GM19372 (cell line): Measurements from ENCODE around the gene B3GNT7.
A peak's percentile ranks its signal among the peaks of the same experiment; 100 is the strongest.
"Not testable (repeated sequence)": the region's sequence is repeated elsewhere in the genome, so short reads cannot be mapped to it uniquely, and the experiment has no call there.

Source experiments
- ATAC-seq: cut with Tn5 transposase; IDR thresholded peaks from one replicate; pipeline ENCODE4 v1.9.1; 2021; ENCODE audit warnings: mild to moderate bottlenecking, low read depth, moderate library complexity; ENCODE audit not compliant: unreplicated experiment

B3GNT7 gene, protein sequence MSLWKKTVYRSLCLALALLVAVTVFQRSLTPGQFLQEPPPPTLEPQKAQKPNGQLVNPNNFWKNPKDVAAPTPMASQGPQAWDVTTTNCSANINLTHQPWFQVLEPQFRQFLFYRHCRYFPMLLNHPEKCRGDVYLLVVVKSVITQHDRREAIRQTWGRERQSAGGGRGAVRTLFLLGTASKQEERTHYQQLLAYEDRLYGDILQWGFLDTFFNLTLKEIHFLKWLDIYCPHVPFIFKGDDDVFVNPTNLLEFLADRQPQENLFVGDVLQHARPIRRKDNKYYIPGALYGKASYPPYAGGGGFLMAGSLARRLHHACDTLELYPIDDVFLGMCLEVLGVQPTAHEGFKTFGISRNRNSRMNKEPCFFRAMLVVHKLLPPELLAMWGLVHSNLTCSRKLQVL

DNA sequence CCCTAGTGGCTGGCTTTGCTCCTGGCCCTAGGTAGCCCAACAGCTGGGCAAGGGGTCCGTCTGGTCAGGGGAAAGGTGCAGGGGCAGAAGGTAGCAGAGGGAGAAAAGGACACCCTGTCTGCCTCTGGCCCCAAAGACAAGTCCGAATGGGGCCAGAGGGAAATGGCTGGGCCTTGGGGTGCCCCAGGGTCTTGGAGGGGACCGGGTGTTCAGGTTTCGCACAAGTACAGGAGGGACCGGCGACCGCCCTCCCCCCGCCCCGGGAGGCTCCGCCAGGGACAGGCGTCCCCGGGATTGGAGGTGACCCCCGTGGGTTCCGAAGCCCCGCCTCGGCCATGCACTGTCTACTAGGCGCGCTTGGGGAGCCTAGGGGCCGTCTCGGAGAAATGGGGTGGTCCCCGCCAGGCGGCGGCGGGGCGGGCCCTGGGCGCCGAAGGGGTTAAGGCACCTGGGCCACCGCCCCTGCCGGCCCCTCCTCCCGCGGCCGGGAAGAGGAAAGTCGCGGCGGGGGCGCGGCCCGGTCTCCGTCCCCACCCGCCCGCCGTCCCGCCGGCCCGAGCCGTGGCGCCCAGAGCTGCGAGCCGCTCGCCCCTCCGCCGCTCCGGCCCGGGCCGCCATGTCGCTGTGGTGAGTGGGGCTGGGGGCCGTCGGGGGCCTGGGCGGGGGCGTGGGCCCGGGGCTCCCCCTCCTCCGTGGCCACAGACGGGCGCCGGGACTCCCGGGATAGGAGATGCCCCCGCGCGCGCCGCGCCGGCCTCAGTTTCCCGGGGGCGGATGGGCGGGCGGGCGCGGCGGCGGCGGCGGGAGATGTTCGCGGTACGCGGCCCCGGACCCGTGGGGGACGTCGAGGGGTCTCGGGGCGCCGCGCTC, at the start of gene B3GNT7:
TSS of gene B3GNT7 (plus strand) at position 523 of the 870 bp plus-strand sequence. CDS start at position 617, 94 bp downstream.
- ATAC-seq = peak; percentile 30

DNA sequence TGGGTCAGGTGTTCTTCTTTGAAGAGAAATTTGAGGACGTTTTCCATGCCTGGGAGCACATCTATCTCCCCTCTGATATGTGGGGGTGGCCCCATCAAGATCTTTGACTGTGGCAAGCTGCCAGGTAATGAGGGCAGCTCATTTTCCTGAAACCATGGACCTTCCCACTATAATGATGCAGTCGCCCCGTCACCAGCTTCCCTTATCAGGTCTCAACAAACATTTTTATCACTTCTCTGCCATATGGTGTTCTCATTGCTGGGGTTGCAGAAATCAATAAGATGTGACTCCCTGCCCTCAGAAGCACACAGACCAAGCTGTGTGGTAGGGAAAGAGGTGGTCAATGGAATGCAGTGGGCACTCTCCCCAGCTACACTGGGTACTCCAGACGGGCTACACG, 48.4 kb upstream of the B3GNT7 start:
- no peak for ATAC-seq

DNA sequence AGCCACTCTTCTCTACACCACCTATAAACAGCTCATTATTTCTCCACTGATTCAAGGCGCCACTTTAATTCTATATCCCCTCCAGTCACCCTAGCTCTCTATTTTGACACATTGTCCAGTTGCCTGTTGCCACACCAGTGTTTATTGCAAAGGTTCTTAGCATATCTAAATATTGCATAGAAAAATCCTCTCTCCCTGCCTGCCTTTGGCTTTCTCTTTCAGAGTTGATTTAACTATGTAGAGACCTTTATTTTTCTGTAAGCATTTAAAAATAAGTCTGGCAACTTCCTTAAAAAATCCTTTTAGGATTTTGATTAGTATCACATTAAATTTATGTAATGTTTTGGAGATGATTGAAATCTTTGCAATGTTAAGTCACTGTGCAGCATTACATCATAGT, 47.9 kb upstream of the B3GNT7 start:
- ATAC-seq = no peak

DNA sequence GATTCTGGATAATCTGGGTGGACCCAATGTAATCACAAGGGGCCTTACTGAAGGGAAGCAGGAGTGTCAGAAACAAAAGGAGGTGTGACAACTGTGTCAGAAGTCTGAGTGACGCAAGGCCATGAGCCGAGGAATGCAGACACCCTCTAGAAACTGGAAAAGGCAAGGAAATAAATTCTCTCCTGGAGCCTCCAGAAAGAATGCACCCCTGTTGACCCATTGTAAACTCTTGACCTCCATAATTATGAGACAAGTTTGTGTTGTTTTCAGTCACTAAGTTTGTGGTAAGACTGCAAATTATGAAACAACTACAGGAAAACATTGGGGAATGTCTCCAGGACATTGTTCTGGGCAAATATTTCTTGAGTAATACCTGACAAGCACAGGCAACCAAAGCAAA, 47.3 kb upstream of the B3GNT7 start:
- no peak for ATAC-seq

DNA sequence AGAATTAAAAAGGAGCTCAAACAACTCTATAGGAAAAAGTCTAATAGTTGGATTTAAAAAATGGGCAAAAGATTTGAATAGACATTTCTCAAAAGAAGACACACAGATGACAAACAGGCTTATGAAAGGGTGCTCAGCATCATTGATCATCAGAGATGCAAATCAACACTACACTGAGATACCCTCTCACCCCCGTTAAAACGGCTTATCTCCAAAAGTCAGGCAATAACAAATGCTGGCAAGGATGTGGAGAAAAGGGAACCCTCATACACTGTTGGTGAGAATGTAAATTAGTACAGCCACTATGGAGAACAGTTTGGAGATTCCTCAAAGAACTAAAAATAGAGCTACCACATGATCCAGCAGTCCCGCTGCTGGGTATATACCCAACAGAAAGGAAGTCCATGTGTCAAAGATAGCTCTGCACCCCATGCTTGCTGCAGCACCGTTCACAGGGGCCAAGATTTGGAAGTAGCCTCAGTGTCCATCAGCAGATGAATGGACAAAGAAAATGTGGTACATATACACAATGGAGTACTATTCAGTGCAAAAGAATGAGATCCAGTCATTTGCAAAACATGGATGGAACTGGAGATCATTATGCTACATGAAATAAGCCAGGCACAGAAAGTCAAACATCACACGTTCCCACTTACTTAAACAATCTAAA, 46.7 kb upstream of the B3GNT7 start:
- ATAC-seq = no peak

DNA sequence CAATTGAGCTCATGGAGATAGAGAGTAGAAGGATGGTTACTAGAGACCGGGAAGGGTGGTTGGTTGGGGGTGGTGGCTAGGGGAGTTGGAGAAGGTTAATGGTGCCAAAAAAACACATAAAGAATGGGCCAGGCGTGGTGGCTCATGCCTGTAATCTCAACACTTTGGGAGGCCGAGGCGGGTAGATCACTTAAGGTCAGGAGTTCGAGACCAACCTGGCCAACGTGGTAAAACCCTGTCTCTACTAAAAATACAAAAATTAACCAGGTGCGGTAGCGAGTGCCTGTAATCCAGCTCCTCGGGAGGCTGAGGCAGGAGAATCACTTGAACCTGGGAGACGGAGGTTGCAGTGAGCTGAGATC, 46.2 kb upstream of the B3GNT7 start:
- ATAC-seq = not testable (repeated sequence)

DNA sequence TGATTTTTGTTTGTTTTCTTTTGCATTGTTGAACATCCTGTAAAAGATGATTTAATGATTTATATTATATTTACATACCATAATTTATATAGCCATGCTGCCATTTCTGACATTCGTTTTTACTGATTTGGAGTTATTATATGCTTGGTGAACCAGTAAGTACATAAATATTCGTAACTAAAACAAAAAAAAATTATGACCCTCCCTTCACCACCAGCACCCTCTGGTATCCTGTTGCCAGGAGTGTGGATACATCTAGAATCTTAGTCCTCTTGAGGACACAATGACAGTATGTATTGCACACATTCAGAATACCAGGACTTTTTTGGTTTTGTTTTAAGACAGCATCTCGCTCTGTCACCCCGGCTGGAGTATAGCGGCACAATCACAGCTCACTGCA, 43.9 kb upstream of the B3GNT7 start:
- ATAC-seq = no peak

DNA sequence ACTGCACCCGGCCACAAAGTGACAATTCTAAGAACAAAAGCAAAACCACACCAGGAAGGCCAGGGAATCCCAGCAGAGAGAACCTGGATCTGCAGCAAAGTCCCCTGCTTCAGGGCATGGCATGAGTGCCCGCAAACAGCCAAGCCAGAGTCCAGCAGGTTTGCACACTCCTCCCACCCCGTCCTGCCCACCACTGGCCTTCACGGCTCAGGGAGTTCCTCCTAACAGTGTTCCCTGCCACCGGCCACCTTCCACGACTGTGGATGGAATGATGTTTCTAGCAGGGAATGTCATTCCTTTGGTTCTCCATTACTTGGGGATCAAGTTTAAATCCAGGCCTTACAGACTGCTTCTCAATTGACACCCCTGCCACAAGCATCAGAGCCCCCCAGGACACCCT, 42.0 kb upstream of the B3GNT7 start:
- no peak for ATAC-seq

DNA sequence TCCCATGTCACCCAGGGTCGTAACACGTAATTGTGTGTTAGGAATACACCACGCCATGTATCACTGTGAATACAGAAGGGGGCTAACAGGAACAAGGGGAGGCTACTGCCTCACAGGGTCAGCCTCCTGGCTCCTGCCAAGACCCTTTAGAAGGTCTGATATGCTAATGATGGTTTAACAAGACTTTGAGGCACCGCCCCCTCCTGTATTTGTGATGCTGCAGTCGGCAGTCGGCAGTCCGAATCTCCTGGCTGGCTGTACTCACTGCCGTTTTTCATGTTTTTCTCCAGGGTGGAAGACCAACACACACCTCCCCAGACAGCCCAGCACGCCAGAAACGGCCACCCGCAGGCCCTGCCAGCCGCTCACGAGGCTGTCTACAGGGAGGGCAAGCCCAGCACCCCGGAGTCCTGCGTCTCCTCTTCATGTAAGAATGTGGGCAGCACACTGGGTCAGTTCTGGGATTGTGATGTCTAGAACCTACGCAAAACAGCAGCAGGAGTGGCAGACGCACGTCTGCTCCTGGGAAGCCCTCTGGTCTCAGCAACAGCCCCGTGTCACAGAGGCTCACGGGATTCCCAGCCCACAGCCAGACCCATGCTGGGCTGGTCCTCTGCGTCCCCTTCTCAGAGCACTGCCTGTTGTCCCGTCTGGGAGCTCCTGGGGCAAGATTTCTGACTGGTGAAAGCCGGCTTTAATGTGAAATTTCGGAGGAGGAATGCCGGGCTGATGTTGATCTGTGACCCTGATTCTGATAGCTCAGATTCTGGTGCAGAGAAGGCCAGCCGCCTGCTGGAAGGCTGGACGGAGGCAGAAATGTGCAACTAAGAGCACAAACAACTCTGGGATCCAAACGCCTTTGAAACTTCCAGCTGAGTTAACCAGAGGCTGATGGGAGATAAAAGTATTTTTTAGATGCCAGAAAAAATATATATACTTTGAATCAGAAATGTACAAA, 39.7 kb upstream of the B3GNT7 start:
- no peak for ATAC-seq

DNA sequence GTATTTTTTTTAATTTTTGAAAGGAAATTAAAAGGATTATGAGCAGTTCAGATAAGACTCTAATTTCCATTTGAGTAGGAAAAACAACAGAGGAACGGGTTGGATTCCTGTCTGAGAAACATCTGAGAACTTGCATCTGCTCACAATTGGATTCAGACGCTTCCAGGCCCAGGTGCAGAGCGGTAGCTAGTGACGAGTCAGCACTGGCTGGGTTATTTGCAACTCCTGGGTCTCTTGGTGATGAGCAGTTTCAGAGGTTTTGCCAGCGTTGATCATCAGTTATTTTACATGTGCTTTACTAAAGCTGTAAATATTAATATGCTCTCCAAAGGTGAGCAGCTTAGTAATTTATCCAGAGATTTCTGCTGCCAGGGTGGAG, 39.1 kb upstream of the B3GNT7 start:
- no peak for ATAC-seq

DNA sequence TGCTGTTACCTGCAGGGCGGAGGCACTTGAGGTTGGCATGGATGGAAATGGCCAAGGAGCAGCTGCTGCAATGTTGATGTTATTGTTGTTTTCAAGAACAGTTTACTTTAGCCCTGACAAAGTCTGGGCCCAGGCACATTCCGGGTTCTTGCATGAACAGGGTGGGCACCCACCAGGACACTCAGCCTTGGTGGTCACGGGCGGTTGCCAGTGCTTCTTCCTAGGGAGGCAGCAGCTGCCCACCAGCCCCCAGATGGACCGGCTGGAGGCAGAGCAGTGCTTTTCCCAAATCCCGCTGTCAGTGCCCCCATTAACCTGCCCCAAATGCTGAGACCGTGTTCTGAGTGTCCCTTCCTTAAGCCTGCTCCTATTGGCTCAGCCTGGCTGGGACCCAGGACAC, 38.5 kb upstream of the B3GNT7 start:
- ATAC-seq = no peak

DNA sequence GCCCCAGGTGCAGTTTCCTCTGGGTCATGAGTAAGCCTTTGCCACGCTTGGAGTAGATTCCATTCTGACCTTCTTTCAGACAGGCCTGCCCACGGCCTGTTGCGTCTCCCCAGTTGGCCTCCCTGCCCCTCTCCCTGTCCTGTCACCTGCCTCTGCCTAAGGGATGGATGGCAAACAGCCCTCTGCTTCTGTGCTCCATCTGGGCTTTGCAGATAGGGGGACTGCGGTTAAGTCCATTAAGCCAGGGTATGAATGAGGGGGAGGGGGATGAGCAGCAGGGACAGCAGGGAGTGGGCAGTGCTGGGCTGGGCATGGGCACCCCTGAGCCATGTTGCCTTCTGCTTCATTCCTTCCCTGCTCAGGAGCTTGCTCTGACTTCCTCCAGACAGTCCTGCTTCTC, 37.6 kb upstream of the B3GNT7 start:
- no peak for ATAC-seq

DNA sequence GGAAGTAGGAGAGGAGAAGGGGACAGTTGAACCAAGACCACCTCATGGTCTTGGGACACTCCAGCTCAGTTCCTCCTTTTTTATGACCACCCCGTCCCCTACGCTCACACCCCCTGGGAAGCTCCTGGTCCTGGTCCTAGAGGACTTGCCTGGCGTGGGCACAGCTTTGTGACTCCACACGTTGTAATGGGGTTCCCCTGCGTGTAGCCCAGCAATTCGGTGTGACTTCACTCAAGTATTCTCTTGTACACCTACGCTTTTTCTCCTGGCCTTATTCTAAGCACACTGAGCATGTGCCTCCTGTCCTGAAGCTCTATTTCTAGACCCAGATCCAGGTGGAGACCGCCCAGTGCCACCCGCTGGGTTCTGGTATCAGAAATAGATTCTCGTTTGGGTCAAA, 36.1 kb upstream of the B3GNT7 start:
- no peak for ATAC-seq

DNA sequence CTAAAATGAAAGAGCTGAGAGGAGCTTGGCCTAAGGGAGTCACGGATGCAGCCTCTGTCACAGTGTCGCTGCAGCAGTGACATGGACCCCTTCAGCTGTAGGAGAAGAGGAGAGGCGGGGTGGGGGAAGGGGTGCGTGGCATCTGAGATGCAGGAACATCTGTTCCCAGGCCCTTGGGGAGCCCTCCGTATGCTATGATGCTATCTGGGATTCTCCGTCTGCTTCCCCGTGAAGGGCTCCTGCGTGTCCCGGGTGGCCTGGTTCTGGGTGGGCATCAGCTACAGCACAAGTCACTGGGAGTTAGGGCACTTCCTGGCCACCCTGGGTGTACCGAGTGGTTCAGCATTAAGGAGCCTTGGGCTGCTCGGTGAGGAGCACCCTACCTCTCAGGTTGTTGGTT, 35.6 kb upstream of the B3GNT7 start:
- no peak for ATAC-seq

DNA sequence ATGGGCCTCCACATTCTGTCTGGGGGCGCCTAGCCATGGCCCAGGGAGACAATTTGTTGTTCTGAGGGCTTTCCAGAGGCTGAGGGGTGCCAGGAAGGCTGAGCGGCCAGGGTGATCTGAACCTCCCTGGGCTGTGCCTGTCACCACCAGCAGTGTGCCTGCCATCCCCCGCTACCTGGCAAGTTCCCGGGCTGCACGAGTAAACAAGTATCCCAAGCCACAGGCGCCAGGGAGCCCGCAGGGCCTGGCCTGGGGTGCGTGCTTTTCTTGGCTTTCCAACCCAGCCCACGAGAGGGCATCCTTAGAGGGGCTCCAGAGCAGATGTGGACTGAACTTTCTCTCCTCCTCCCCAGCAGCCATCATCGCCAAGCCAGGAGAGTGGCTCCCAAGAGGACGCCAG, 35.1 kb upstream of the B3GNT7 start:
- no peak for ATAC-seq

DNA sequence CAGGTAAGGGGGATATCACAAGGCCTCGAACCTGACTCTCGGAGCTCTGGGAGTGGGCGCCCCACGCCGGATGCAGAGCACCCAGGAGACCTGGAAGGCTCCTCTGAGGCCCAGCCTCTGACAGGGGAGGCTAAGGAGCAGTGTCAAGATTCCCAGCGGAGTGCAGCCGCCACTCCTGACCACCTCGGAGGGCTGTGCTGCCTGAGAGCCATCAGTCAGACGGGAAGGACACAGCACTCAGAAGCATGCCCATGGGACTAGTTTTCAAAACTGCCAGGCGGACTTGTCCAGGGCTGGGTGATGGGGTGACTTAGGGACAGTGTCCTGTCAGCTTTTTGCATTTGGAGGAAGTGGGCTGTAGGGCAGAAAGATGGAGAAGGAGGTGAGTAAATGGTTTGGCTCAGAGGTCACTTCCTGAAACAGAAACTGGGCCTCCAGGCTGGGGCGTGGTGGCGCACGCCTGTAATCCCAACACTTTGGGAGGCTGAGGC, 34.6 kb upstream of the B3GNT7 start:
- no peak for ATAC-seq

DNA sequence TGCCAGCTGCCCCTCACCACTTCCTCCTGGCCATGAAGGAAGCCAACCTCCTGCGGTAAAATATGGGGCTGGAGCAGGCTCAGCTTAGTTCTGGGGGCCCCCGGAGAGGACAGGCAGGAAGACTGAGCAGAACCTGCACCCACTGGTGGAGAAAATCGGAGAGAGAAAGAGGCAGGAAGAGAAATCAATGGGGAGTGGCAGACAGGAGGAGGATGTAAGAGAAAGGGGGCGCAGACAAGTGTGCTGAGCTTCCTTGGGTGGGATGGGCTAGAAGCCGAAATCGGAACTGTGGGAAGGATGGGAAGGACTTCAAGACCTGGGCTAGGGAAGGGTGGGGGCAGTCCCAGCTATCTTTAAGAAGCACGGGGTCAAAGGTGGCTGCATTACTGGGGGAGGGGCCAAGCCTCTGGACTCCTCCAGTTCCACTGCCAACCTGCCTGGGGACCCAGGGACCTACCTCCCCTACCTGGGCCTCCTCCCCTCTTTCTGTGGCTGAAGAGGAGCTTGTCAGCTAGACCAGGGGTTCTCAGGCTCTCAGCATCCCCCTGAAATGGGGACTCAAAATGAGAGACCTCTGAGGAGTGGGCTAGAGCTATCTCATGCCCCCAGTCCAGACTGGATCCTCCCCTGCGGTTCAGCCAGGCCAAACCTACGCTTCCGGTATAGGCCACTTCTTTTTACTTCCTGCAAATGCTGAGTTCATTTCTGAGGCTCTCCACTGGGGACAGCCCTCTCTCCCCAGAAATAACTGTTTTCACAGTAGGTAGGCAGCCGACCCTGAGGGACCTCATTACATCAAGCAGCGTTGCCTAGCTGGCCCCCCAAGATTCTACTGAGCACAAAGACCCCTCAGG, 33.6 kb upstream of the B3GNT7 start:
- ATAC-seq = peak; percentile 96

DNA sequence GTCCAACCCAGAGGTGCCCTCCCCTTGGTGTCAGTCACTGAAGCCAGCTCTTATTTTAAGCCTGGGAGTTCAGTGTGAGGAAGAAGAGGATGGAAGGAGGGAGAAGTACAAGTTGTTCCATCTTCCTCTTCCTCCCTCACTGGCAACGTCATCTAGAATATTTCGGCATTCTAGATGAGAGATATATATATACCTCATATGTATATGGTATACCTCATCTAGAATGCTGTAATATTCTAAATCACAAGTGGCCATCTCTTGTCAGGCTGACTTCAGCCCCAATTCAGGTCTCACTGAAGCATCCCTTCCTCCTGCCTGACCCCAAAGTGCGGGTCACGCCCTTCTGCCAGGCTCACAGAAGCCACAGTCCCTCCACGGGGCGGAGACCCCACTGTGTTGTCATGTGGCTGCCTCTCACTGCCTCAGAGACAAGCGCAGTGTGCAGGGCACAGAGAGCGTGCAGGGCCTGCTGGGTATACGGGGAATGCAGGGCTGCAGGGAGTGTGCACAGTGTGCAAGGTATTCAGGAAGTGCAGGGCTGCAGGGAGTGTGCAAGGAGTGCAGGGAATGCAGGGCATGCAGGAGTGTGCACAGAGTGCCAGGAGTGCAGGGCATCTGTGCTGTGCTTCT, 32.8 kb upstream of the B3GNT7 start:
- ATAC-seq = no peak

DNA sequence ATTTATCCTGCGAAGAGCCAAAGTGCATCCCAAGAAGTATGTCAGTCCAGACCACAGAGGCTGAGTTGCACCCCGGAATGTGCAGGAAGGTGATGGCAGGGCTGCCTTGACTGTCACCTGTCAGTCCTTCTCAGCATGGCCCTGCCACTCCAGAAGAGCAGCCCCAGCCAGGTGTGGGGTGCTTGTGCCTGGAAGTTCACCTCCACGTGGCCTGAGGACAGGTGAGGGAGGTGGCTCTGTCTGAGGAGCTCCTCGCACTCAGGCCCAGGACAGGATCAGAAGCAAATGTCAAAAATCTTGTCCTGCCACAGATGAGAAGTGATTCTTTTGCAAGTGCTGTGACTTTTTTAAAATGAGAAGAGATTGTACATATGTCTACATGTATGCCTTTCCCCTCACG, 31.4 kb upstream of the B3GNT7 start:
- ATAC-seq = no peak
